Neural cell (in vitro differentiated cells): Measurements from ENCODE around the gene OR51A2. TPM values are rescaled to one million over a fixed set of nuclear protein-coding genes. Genes with fewer than 3 reads are reported as not detected.

ENCODE experiments used
- H2AFZ ChIP-seq: fragments of 200-600, 300-800 bp; sonication (generic), shearing (Covaris generic); 2 replicates; pipeline ENCODE4 v1.6.0; 2014; ENCODE audit warnings: low read depth, mild to moderate bottlenecking, antibody characterized with exemption, low read length, moderate library complexity
- H3F3A ChIP-seq: fragments of 200-600 bp; shearing (Covaris generic); 2 replicates; pipeline ENCODE4 v1.6.1; 2016; ENCODE audit warnings: mild to moderate bottlenecking, moderate library complexity, mixed read lengths, antibody characterized with exemption, low read length; ENCODE audit not compliant: insufficient read depth, poor library complexity, severe bottlenecking
- H3K27ac ChIP-seq: fragments of 200-600, 300-800 bp; sonication (generic), shearing (Covaris generic); 2 replicates; pipeline ENCODE4 v1.5.1; 2014; ENCODE audit warnings: mild to moderate bottlenecking, low read length, moderate library complexity
- H3K27me3 ChIP-seq: fragments of 300-800, 200-600 bp; sonication (generic), shearing (Covaris generic); 2 replicates; pipeline ENCODE4 v1.6.0; 2014; ENCODE audit warnings: mild to moderate bottlenecking, low read depth, low read length, moderate library complexity; ENCODE audit not compliant: insufficient read depth
- H3K36me3 ChIP-seq: fragments of 300-800, 200-600 bp; sonication (generic), shearing (Covaris generic); 2 replicates; pipeline ENCODE4 v1.5.1; 2014; ENCODE audit warnings: mild to moderate bottlenecking, antibody characterized with exemption, low read length, moderate library complexity; ENCODE audit not compliant: insufficient read depth
- H3K4me2 ChIP-seq: fragments of 300-800, 200-600 bp; sonication (generic), shearing (Covaris generic); 2 replicates; pipeline ENCODE4 v1.6.0; 2014; ENCODE audit warnings: mild to moderate bottlenecking, low read length
- H3K4me3 ChIP-seq: fragments of 300-800, 200-600 bp; sonication (generic), shearing (Covaris generic); 2 replicates; pipeline ENCODE4 v1.5.1; 2014; ENCODE audit warnings: mild to moderate bottlenecking, low read length, moderate library complexity
- H3K79me2 ChIP-seq: fragments of 200-600 bp; shearing (Covaris generic); replicated peaks from 2 replicates; pipeline ENCODE4 v1.6.0; 2014; ENCODE audit warnings: mild to moderate bottlenecking, low read length, moderate library complexity; ENCODE audit not compliant: insufficient read depth
- H3K9ac ChIP-seq: fragments of 300-800, 200-600 bp; sonication (generic), shearing (Covaris generic); 2 replicates; pipeline ENCODE4 v1.6.1; 2016; ENCODE audit warnings: mild to moderate bottlenecking, low read length, mixed read lengths
- H3K9me2 ChIP-seq: fragments of 200-600 bp; shearing (Covaris generic); 2 replicates; pipeline ENCODE4 v1.6.1; 2016; ENCODE audit warnings: mild to moderate bottlenecking, low read length, mixed read lengths; ENCODE audit not compliant: insufficient read depth
- H3K9me3 ChIP-seq: fragments of 200-600, 300-800 bp; sonication (generic), shearing (Covaris generic); 2 replicates; pipeline ENCODE4 v1.6.1; 2016; ENCODE audit warnings: mild to moderate bottlenecking, mixed run types, low read length, moderate library complexity, mixed read lengths
- H4K20me1 ChIP-seq: fragments of 200-600 bp; shearing (Covaris generic); 2 replicates; pipeline ENCODE4 v1.6.1; 2016; ENCODE audit warnings: mild to moderate bottlenecking, mixed run types; ENCODE audit not compliant: insufficient read depth
- EP300 ChIP-seq: fragments of 450-650 bp; conservative IDR thresholded peaks from 2 replicates; pipeline ENCODE4 v1.6.1; 2014; ENCODE audit warnings: antibody characterized with exemption, mild to moderate bottlenecking, moderate library complexity; ENCODE audit not compliant: poor library complexity, severe bottlenecking
- EZH2 ChIP-seq: fragments of 200-600, 300-800 bp; shearing (Covaris generic), sonication (generic); IDR thresholded peaks from 2 replicates; pipeline ENCODE4 v1.6.1; 2014; ENCODE audit warnings: antibody characterized with exemption, low read length, borderline replicate concordance, mild to moderate bottlenecking; ENCODE audit not compliant: insufficient read depth, poor library complexity, severe bottlenecking
- MXI1 ChIP-seq: fragments of 450-650 bp; conservative IDR thresholded peaks from 2 replicates; pipeline ENCODE4 v1.6.1; 2014; ENCODE audit warnings: antibody characterized with exemption, mild to moderate bottlenecking; ENCODE audit not compliant: poor library complexity, severe bottlenecking
- POLR2AphosphoS5 ChIP-seq: IDR thresholded peaks from 2 replicates; pipeline ENCODE4 v1.6.1; 2012
- RAD21 ChIP-seq: fragments of 450-650 bp; conservative IDR thresholded peaks from 2 replicates; pipeline ENCODE4 v1.6.1; 2014; ENCODE audit warnings: antibody characterized with exemption, mild to moderate bottlenecking, moderate library complexity
- SMC3 ChIP-seq: fragments of 450-650 bp; conservative IDR thresholded peaks from 2 replicates; pipeline ENCODE4 v1.6.1; 2014; ENCODE audit warnings: antibody characterized with exemption, mild to moderate bottlenecking, moderate library complexity; ENCODE audit not compliant: poor library complexity
- TAF1 ChIP-seq: IDR thresholded peaks from 2 replicates; pipeline ENCODE4 v1.6.1; 2012; ENCODE audit warnings: low read depth
- polyA plus RNA-seq: library from polyadenylated mRNA; depleted of rRNA; stranded (reverse); fragments of >200 nt; gene quantifications from 2 replicates; pipeline ENCODE4 v1.2.3, GENCODE V29; 2014
- TF ChIP-seq, protein P1 (sequence below): fragments of 450-650 bp; IDR thresholded peaks from 2 replicates; pipeline ENCODE4 v1.5.1; 2014; ENCODE audit warnings: antibody characterized with exemption, mild to moderate bottlenecking, moderate library complexity; ENCODE audit not compliant: poor library complexity, severe bottlenecking
- TF ChIP-seq, protein P2 (sequence below): IDR thresholded peaks from 2 replicates; pipeline ENCODE4 v1.6.1; 2012; ENCODE audit warnings: borderline replicate concordance

The OR51A2 gene
- polyA plus RNA-seq, 1 donor from 2014 or later = not detected

DNA sequence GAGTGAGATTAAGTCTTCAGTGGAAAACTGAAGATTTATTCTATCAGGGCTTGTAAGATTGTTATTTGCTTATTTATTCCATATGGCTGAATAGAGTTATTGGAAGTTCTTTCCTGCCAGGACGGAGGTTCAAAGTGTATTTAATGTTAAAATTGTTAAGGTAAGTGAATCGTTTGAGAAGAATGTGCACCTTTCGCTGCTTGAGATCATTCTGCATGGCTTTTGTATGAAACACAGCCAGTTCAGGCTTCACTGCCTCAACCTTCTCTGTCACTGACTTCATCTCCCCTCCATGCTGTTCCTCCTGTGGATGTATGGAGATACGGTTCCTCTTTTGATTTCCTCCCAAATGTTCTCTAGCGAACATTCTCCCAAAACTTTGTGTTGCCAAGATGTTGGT is 19.9 kb upstream of the OR51A2 start:
- TF ChIP-seq, protein P1, sequence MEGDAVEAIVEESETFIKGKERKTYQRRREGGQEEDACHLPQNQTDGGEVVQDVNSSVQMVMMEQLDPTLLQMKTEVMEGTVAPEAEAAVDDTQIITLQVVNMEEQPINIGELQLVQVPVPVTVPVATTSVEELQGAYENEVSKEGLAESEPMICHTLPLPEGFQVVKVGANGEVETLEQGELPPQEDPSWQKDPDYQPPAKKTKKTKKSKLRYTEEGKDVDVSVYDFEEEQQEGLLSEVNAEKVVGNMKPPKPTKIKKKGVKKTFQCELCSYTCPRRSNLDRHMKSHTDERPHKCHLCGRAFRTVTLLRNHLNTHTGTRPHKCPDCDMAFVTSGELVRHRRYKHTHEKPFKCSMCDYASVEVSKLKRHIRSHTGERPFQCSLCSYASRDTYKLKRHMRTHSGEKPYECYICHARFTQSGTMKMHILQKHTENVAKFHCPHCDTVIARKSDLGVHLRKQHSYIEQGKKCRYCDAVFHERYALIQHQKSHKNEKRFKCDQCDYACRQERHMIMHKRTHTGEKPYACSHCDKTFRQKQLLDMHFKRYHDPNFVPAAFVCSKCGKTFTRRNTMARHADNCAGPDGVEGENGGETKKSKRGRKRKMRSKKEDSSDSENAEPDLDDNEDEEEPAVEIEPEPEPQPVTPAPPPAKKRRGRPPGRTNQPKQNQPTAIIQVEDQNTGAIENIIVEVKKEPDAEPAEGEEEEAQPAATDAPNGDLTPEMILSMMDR = no peak
- TF ChIP-seq RAD21 (no peak), SMC3 (no peak), EP300 (no peak), EZH2 (no peak), POLR2AphosphoS5 (no peak), TAF1 (no peak), MXI1 (no peak)
- TF ChIP-seq, protein P2, sequence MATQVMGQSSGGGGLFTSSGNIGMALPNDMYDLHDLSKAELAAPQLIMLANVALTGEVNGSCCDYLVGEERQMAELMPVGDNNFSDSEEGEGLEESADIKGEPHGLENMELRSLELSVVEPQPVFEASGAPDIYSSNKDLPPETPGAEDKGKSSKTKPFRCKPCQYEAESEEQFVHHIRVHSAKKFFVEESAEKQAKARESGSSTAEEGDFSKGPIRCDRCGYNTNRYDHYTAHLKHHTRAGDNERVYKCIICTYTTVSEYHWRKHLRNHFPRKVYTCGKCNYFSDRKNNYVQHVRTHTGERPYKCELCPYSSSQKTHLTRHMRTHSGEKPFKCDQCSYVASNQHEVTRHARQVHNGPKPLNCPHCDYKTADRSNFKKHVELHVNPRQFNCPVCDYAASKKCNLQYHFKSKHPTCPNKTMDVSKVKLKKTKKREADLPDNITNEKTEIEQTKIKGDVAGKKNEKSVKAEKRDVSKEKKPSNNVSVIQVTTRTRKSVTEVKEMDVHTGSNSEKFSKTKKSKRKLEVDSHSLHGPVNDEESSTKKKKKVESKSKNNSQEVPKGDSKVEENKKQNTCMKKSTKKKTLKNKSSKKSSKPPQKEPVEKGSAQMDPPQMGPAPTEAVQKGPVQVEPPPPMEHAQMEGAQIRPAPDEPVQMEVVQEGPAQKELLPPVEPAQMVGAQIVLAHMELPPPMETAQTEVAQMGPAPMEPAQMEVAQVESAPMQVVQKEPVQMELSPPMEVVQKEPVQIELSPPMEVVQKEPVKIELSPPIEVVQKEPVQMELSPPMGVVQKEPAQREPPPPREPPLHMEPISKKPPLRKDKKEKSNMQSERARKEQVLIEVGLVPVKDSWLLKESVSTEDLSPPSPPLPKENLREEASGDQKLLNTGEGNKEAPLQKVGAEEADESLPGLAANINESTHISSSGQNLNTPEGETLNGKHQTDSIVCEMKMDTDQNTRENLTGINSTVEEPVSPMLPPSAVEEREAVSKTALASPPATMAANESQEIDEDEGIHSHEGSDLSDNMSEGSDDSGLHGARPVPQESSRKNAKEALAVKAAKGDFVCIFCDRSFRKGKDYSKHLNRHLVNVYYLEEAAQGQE = no peak
- H3K4me2 ChIP-seq = no peak overlapping the region
- H3K27me3 ChIP-seq = no peaks in the 10 kb centered on the region

DNA sequence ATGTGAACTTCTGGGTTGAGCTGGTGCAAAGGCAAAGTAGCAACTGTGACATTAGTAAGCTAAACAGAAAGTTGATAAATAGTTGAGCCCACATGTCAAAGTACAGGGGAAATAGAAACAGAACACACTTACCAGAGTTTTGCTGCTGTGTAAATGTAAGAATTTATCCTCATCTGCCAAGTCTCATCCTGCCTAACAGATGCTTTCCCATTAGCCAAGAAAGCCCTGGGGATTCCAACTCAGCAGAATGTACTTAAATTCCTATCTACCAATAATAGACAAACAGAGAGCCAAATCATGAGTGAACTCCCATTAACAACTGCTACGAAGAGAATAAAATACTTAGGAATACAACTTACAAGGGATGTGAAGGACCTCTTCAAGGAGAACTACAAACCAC is 7.3 kb upstream of the OR51A2 start:
- H3K4me2 ChIP-seq = no peak overlapping the region
- H3F3A ChIP-seq = no peaks in the 10 kb centered on the region
- H3K79me2 ChIP-seq = no peaks in the 10 kb centered on the region
- H3K27me3 ChIP-seq = no peaks in the 10 kb centered on the region
- H3K9me2 ChIP-seq = no peaks in the 10 kb centered on the region
- no peak overlapping the region for H3K9ac ChIP-seq
- no peak overlapping the region for H2AFZ ChIP-seq
- H4K20me1 ChIP-seq = no peaks in the 10 kb centered on the region
- no peak overlapping the region for H3K27ac ChIP-seq
- H3K9me3 ChIP-seq = no peaks in the 10 kb centered on the region
- TF ChIP-seq SMC3 (no peak), TAF1 (no peak), EP300 (no peak), POLR2AphosphoS5 (no peak), RAD21 (no peak), MXI1 (no peak), EZH2 (no peak)
- TF ChIP-seq, protein P2 = no peak
- TF ChIP-seq, protein P1 = no peak
- no peak overlapping the region for H3K4me3 ChIP-seq
- H3K36me3 ChIP-seq = no peaks in the 10 kb centered on the region

More for the DNA sequence above, 19.9 kb upstream of the OR51A2 start:
- no peaks in the 10 kb centered on the region for H3K79me2 ChIP-seq
- H3K9me3 ChIP-seq = no peaks in the 10 kb centered on the region
- H3F3A ChIP-seq = no peaks in the 10 kb centered on the region
- no peak overlapping the region for H3K27ac ChIP-seq
- H3K9ac ChIP-seq = no peak overlapping the region
- H3K4me3 ChIP-seq = no peak overlapping the region
- H2AFZ ChIP-seq = no peak overlapping the region
- no peaks in the 10 kb centered on the region for H3K9me2 ChIP-seq
- H3K36me3 ChIP-seq = no peaks in the 10 kb centered on the region
- H4K20me1 ChIP-seq = no peaks in the 10 kb centered on the region
